ENCODE data around the gene CHRNG. TPM values are rescaled to one million over a fixed set of nuclear protein-coding genes. Genes with fewer than 3 reads are reported as not detected.

CHRNG gene
- total RNA-seq, 2 experiments from 2014 or later, result not detected

DNA sequence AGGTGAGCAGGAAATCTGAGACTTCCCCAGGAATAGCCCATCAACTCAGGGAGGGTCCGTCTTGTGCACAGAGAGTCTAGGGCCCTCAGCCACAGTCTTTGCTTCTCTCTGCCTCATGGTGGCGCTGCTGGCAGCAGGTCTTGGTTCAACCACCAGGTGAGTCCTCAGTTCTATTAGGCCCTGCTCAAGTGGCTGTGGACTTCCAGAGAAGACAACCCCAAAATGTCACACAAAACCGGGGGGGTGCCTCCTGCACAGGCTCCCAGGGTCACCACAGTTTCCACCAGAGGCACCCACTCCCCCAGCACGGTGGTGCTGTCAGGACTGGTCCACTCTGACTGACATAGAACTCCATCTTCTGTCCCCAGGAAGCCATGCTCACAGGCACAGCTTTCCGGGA is 2.4 kb upstream of the CHRNG start:
- no peaks in the 10 kb centered on the region for H3K36me3 Mint-ChIP-seq (ENCODE audit: low read depth)
- ChIA-PET CTCF (no interaction called here), POLR2A (no interaction called here)

DNA sequence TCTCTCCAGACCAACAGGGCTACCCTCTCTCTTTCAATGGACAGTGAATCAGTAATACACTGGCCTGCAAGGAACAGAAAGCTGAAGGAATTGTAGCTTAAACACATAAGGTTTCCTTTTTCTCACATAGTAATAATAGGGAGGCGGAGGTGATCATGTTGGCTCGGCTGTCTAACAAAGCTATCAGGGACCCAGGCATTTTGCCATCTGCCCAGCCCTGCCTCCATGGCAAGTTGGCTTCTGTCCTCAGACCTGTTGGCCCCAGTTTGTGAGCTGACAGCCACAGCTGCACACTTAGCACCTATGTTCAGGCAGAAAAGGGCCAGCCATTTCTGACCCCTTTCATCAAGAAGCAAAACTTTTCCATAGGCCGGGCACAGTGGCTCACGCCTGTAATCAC is 2.0 kb upstream of the CHRNG start:
- CTCF ChIA-PET, result interaction anchor here (3.0 kb wide), 1 partner anchor 13 kb away, joined by 8 read pairs; the partner anchor contains the start of genes EIF4E2 and TIGD1
- Mint-ChIP-seq H3K27ac (no peak overlapping the region), H3K9me3 (peaks cover 8% of the 10 kb centered on the region), H3K4me1 (peaks cover 4% of the 10 kb centered on the region), H3K36me3 (ENCODE audit: low read depth) (no peaks in the 10 kb centered on the region), H3K4me3 (no peak overlapping the region), H3K27me3 (peaks cover 5% of the 10 kb centered on the region)
- no peak for DNase-seq
- POLR2A ChIA-PET, result no interaction called here

More for the DNA sequence above, 2.4 kb upstream of the CHRNG start:
- Mint-ChIP-seq H3K27ac (no peak overlapping the region), H3K4me3 (no peak overlapping the region), H3K9me3 (peaks cover 8% of the 10 kb centered on the region), H3K4me1 (peaks cover 4% of the 10 kb centered on the region), H3K27me3 (peaks cover 5% of the 10 kb centered on the region)
- DNase-seq, result no peak

DNA sequence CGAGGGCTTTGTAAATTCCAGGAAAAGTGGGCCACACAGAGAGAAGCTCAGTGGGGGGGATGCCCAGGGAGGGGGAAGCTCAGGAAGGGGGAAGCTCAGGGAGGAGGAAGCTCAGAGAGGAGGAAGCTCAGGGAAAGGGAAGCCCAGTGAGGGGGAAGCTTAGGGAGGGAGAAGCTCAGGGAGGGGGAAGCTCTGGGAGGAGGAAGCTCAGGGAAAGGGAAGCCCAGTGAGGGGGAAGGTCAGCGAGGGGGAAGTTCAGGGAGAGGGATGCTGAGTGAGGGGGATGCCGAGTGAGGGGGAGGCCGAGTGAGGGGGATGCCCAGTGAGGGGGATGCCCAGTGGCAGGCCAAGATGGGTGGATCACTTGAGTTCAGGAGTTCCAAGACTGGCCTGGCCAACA is 821 bp upstream of the CHRNG start:
- CTCF ChIA-PET, result interaction anchor here (0.6 to 3.0 kb wide), 5 partner anchors 12 to 1501 kb away, joined by 3 to 8 read pairs (median 4); partner anchors contain the start of genes C2orf72, EIF4E2 and TIGD1

DNA sequence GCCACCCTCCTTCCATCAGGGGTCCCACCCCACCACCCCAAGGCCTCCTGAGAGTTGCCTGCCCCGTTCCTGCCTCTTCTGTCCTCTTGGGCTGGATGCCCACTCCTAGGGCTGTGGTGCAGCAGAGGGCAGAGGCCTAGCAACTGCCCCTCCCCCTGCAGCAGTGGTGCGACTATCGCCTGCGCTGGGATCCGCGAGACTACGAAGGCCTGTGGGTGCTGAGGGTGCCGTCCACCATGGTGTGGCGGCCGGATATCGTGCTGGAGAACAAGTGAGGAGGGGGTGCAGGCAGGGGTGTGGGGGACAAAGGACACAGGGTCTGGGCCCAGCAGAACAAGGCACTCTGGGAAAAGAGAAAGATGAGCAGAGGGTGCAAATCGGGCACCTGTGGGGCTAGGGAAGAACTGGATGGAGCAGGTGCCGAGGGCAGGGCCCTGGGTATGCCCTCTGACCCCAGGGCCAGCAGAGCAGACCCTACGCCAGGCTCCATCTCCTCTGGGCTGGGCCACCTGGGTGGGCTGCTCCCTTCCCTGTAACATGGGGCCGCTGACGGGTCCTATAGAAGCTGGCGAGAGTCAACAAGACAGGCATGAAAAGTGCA is 1.0 kb downstream of the CHRNG start:
- H3K27ac Mint-ChIP-seq, result no peak overlapping the region
- peaks cover 4% of the 10 kb centered on the region for H3K4me1 Mint-ChIP-seq
- no peak overlapping the region for H3K4me3 Mint-ChIP-seq
- no peak for DNase-seq
- ChIA-PET CTCF (interaction anchor here (3.0 kb wide), 1 partner anchor 10 kb away, joined by 8 read pairs; the partner anchor contains the start of genes EIF4E2 and TIGD1), POLR2A (no interaction called here)
- H3K27me3 Mint-ChIP-seq, result peaks cover 5% of the 10 kb centered on the region
- H3K36me3 Mint-ChIP-seq (ENCODE audit: low read depth), result peaks cover 2% of the 10 kb centered on the region
- H3K9me3 Mint-ChIP-seq, result peaks cover 8% of the 10 kb centered on the region

More for the DNA sequence above, 821 bp upstream of the CHRNG start:
- no peak overlapping the region for H3K4me3 Mint-ChIP-seq
- H3K4me1 Mint-ChIP-seq, result peaks cover 4% of the 10 kb centered on the region
- DNase-seq, result no peak
- no peaks in the 10 kb centered on the region for H3K36me3 Mint-ChIP-seq (ENCODE audit: low read depth)
- POLR2A ChIA-PET, result no interaction called here
- peaks cover 8% of the 10 kb centered on the region for H3K9me3 Mint-ChIP-seq
- peak overlapping the region; percentile 58 for H3K27ac Mint-ChIP-seq
- peaks cover 5% of the 10 kb centered on the region for H3K27me3 Mint-ChIP-seq

DNA sequence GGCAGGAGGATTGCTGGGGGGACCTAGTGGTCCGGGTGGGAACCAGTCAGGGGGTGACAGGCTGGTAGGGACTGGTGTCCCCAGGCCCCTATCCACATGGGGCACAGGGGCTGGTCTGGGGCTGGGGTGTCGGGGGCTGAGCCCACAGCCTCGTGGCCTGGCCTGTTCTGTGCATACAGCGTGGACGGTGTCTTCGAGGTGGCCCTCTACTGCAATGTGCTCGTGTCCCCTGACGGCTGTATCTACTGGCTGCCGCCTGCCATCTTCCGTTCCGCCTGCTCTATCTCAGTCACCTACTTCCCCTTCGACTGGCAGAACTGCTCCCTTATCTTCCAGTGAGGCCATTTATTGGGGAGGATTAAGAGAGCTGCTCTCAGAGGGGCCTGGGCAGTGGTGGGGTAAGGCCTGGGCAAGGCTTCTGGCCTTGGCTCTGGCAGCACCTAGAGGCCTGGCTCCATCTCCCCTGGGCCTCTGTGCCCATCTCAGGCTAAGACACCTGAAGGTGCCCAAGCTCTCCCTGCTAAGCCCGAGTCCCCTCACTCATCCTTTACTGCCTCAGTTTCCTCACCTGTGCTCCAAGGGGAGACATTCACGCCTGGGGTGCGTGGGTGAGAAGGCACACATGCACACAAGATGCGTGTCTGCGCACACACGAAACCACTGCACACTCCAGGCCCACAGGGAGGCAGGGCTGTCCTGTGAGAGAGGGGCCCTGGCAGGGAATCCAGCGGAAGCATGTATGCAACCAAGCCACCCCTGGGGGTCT is 1.9 kb downstream of the CHRNG start:
- no peak for DNase-seq
- ChIA-PET POLR2A (no interaction called here), CTCF (no interaction called here)
- Mint-ChIP-seq H3K27ac (no peak overlapping the region), H3K36me3 (ENCODE audit: low read depth) (peaks cover 6% of the 10 kb centered on the region), H3K27me3 (peaks cover 5% of the 10 kb centered on the region), H3K9me3 (peaks cover 6% of the 10 kb centered on the region), H3K4me1 (peaks cover 10% of the 10 kb centered on the region), H3K4me3 (no peak overlapping the region)

DNA sequence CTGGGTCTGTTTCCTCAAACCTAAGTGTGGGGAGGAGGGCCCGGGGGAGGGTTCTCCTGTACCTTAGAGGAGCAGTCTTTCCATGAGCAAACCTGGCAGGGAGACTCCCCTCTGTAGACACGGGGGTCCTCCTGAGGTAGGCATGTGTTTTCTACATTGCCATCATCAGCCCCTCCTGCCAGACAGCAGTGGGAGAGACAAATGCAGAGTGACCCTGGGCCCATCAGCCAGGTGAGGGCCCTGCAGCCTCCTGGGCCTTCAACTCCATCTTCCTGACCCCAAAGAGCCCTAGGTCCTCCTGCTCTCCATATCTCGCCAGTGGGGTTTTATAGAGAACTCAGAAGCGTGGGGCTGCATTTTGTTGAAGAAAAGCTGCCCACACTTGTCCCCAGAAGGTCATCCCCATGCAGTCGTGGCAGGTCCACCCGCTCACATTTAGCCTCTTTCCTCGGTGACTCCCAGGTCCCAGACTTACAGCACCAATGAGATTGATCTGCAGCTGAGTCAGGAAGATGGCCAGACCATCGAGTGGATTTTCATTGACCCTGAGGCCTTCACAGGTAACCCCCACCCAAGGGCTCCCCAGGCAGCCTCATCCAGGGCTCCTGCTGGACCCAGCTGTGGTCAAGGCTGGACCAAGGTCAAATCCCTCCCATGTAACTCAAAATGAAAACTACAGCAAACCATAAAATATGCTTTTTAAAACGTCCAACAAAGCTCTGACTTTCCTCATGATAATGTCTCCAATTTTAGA is 2.6 kb downstream of the CHRNG start:
- no peak overlapping the region for H3K27ac Mint-ChIP-seq
- POLR2A ChIA-PET, result no interaction called here
- CTCF ChIA-PET, result no interaction called here

DNA sequence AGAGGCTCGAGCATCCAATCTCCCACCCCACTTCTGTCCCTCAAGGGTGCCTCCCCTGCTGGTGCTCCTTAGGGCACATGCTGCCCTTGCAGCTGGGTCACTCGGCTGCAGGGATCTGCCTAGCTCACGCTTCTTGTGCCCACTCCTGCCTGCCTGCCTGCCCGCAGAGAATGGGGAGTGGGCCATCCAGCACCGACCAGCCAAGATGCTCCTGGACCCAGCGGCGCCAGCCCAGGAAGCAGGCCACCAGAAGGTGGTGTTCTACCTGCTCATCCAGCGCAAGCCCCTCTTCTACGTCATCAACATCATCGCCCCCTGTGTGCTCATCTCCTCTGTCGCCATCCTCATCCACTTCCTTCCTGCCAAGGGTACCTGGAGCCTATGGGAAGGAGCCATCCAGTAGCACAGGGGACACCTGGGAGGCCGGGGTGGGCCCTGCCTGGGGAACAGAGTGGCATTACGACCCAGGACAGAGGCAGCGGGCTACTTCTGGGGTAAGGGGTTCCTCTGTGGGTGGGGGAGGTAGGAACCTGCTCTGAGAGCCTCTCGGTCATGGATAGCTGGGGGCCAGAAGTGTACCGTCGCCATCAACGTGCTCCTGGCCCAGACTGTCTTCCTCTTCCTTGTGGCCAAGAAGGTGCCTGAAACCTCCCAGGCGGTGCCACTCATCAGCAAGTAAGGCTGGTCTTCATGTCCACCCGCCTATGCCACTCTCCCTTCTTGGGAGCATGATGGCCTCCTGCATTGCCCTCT is 3.4 kb downstream of the CHRNG start:
- peaks cover 21% of the 10 kb centered on the region for H3K4me1 Mint-ChIP-seq
- H3K27ac Mint-ChIP-seq, result no peak overlapping the region
- no peak overlapping the region for H3K4me3 Mint-ChIP-seq
- no peaks in the 10 kb centered on the region for H3K9me3 Mint-ChIP-seq
- ChIA-PET CTCF (no interaction called here), POLR2A (no interaction called here)
- no peak for DNase-seq
- H3K27me3 Mint-ChIP-seq, result peaks cover 5% of the 10 kb centered on the region
- peaks cover 17% of the 10 kb centered on the region for H3K36me3 Mint-ChIP-seq (ENCODE audit: low read depth)

More for the DNA sequence above, 2.6 kb downstream of the CHRNG start:
- Mint-ChIP-seq H3K4me3 (no peak overlapping the region), H3K4me1 (peaks cover 14% of the 10 kb centered on the region), H3K9me3 (no peaks in the 10 kb centered on the region), H3K27me3 (peaks cover 5% of the 10 kb centered on the region), H3K36me3 (ENCODE audit: low read depth) (peaks cover 10% of the 10 kb centered on the region)
- DNase-seq, result no peak

DNA sequence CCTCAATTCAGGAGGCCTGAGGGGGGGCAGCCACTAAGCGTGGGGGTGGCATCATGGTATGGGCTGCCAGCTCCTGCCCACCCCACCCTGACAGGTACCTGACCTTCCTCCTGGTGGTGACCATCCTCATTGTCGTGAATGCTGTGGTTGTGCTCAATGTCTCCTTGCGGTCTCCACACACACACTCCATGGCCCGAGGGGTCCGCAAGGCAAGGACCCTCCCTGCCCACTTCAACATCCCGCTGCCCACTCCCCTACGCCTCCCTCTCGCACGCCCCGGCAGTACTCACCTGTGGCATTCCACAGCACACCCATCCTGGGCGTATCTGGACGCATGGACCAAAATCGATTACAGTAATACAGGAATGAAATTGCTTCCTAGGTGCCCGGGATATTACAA is 4.0 kb downstream of the CHRNG start:
- Mint-ChIP-seq H3K36me3 (ENCODE audit: low read depth) (peaks cover 22% of the 10 kb centered on the region), H3K4me1 (peaks cover 23% of the 10 kb centered on the region)
- CTCF ChIA-PET, result no interaction called here

DNA sequence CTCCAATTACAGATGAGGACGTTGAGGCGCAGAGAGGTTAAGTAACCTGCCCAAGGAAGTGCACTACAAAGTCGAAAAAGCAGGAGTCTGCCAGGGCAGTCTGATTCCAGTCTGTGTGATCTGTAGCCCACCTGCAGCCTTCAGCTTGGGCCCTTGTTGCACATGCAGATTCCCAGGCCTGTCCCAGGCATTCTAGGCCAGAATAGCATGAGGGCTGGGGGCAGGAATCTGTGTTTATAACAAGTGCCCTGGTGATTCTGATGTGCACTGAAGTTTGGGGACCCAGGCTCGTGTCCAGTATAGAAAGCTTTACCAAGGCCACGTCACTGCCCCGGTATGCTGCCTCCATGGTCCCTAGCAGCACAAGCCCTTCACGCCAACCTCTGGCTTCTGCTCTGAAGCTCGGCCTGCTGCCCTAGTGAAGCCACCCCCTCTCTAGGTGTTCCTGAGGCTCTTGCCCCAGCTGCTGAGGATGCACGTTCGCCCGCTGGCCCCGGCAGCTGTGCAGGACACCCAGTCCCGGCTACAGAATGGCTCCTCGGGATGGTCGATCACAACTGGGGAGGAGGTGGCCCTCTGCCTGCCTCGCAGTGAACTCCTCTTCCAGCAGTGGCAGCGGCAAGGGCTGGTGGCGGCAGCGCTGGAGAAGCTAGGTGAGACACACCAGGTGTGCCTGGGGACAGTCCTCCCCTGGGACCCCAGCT is 4.6 kb downstream of the CHRNG start:
- CTCF ChIA-PET, result interaction anchor here (1.2 to 1.3 kb wide), 2 partner anchors 9 to 18 kb away, joined by 3 read pairs; partner anchors contain the start of gene CHRND
- H3K36me3 Mint-ChIP-seq (ENCODE audit: low read depth), result peaks cover 27% of the 10 kb centered on the region
- H3K9me3 Mint-ChIP-seq, result peaks cover 4% of the 10 kb centered on the region
- DNase-seq, result no peak
- H3K27ac Mint-ChIP-seq, result no peak overlapping the region
- no peaks in the 10 kb centered on the region for H3K27me3 Mint-ChIP-seq
- H3K4me1 Mint-ChIP-seq, result peaks cover 28% of the 10 kb centered on the region
- POLR2A ChIA-PET, result no interaction called here
- H3K4me3 Mint-ChIP-seq, result no peak overlapping the region

More for the DNA sequence above, 4.0 kb downstream of the CHRNG start:
- DNase-seq, result no peak
- Mint-ChIP-seq H3K27me3 (peaks cover under 1% of the 10 kb centered on the region), H3K9me3 (peaks cover 2% of the 10 kb centered on the region), H3K4me3 (no peak overlapping the region), H3K27ac (no peak overlapping the region)
- POLR2A ChIA-PET, result no interaction called here

DNA sequence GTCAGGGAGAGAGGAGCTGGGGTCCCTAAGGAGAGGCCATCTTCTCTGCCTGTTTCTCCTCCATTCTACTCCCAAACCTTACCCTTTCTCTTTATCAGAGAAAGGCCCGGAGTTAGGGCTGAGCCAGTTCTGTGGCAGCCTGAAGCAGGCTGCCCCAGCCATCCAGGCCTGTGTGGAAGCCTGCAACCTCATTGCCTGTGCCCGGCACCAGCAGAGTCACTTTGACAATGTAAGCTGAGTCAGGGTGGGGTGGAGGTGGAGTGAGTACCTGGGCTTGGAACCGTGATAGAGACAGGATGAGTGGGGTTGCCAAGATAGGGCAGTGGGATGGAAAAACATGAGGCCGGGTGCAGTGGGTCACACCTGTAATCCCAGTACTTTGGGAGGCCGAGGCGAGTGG is 5.2 kb downstream of the CHRNG start:
- H3K4me3 Mint-ChIP-seq, result no peak overlapping the region
- peaks cover 33% of the 10 kb centered on the region for H3K36me3 Mint-ChIP-seq (ENCODE audit: low read depth)
- peaks cover 4% of the 10 kb centered on the region for H3K9me3 Mint-ChIP-seq
- H3K27ac Mint-ChIP-seq, result no peak overlapping the region
- H3K27me3 Mint-ChIP-seq, result no peaks in the 10 kb centered on the region
- no peak for DNase-seq
- peaks cover 34% of the 10 kb centered on the region for H3K4me1 Mint-ChIP-seq
- POLR2A ChIA-PET, result no interaction called here
- CTCF ChIA-PET, result interaction anchor here (1.2 to 1.3 kb wide), 2 partner anchors 10 to 18 kb away, joined by 3 read pairs; partner anchors contain the start of gene CHRND

DNA sequence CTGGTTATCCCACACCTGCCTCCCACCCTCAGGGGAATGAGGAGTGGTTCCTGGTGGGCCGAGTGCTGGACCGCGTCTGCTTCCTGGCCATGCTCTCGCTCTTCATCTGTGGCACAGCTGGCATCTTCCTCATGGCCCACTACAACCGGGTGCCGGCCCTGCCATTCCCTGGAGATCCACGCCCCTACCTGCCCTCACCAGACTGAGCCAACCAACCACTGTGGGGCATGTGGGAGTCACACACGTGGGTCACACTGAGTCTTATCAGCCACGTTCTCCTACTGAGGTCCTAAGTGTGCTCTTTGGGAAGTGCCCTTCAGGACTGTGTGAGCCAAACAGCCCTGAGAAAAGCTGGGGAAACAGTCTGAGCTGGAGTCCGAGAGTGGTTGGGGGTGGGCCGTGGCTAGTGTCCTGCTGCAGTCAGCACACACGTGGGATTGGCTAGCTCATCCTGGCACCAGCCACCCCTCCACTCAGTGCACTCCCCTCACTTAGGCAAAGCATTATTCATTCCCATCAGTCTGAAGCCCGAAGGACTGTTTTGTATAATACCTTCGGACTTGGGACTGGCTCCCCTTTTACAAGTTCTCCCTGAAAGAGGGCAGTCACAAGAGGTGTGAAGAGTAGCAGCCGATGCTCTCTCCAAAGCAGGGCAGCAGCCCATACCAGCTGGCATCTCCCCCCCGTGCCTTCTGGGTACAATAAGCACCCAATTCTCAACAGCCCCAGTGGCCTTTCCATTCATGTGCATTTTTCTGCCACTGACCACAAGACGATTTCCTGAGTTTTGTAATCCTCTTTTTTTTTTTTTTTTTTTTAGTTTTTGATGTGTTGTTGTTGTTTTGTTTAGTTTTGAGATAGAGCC is 6.3 kb downstream of the CHRNG start:
- DNase-seq, result no peak
- H3K9me3 Mint-ChIP-seq, result peaks cover 4% of the 10 kb centered on the region
- H3K36me3 Mint-ChIP-seq (ENCODE audit: low read depth), result peaks cover 35% of the 10 kb centered on the region
- ChIA-PET POLR2A (no interaction called here), CTCF (interaction anchor here (0.6 to 1.7 kb wide), 6 partner anchors 11 to 641 kb away, joined by 3 to 9 read pairs (median 3); no protein-coding TSS in a partner anchor)
- no peaks in the 10 kb centered on the region for H3K27me3 Mint-ChIP-seq
- H3K27ac Mint-ChIP-seq, result no peak overlapping the region
- H3K4me3 Mint-ChIP-seq, result no peak overlapping the region
- H3K4me1 Mint-ChIP-seq, result peaks cover 35% of the 10 kb centered on the region
